Ascending aorta (tissue), 2 donors: Measurements from ENCODE around the gene IL31. TPM values are rescaled to one million over a fixed set of nuclear protein-coding genes. Genes with fewer than 3 reads are reported as not detected.
A peak's percentile ranks its signal among the peaks of the same experiment; 100 is the strongest.

Experiments used
- DNase-seq, 2 donors: peaks; one replicate each; pipeline ENCODE4 v3.0.0-alpha.2; 2019; ENCODE audit warnings: low spot score in 2 of 2
- H3K27ac ChIP-seq, 2 donors: fragments of 200-600 bp; sonication (generic); one replicate each; pipeline ENCODE4 v1.5.1; 2016 to 2017; ENCODE audit warnings: mild to moderate bottlenecking in 1 of 2
- H3K27me3 ChIP-seq: fragments of 200-600 bp; sonication (generic); one replicate; pipeline ENCODE4 v1.5.1; 2017
- H3K36me3 ChIP-seq, 2 donors: fragments of 200-600 bp; sonication (generic); one replicate each; pipeline ENCODE4 v1.5.1; 2016
- H3K4me1 ChIP-seq, 2 donors: fragments of 200-600 bp; sonication (generic); one replicate each; pipeline ENCODE4 v1.5.1; 2016 to 2017; ENCODE audit warnings: mild to moderate bottlenecking in 1 of 2
- H3K4me3 ChIP-seq, 2 donors: fragments of 200-600 bp; sonication (generic); one replicate each; pipeline ENCODE4 v1.5.1; 2016 to 2017; ENCODE audit warnings: mild to moderate bottlenecking in 1 of 2
- H3K9me3 ChIP-seq, 2 donors: fragments of 200-600 bp; sonication (generic); one replicate each; pipeline ENCODE4 v1.5.1; 2016
- intact Hi-C: fragments of 100-400 bp; cut with DNase I; formaldehyde crosslinking; loops from one replicate; pipeline ENCODE4 v1.15.1; 2023
- total RNA-seq: library from RNA; depleted of rRNA; stranded (reverse); fragments of >200 nt; gene quantifications from one replicate; pipeline ENCODE4 v1.1.0, GENCODE V29; 2016
- TF ChIP-seq, protein P1 (sequence below), 3 experiments: fragments of 200-600 bp in 2 of 3; fragments of 450-650 bp in 1 of 3; sonication (generic) in 2 of 3; IDR thresholded peaks; one replicate each; pipeline ENCODE4 v1.5.1; 2016 to 2019; ENCODE audit warnings: antibody characterized with exemption in 3 of 3, mild to moderate bottlenecking in 1 of 3, moderate library complexity in 1 of 3

Gene IL31
- total RNA-seq, 1 donor from 2014 or later, result not detected

DNA sequence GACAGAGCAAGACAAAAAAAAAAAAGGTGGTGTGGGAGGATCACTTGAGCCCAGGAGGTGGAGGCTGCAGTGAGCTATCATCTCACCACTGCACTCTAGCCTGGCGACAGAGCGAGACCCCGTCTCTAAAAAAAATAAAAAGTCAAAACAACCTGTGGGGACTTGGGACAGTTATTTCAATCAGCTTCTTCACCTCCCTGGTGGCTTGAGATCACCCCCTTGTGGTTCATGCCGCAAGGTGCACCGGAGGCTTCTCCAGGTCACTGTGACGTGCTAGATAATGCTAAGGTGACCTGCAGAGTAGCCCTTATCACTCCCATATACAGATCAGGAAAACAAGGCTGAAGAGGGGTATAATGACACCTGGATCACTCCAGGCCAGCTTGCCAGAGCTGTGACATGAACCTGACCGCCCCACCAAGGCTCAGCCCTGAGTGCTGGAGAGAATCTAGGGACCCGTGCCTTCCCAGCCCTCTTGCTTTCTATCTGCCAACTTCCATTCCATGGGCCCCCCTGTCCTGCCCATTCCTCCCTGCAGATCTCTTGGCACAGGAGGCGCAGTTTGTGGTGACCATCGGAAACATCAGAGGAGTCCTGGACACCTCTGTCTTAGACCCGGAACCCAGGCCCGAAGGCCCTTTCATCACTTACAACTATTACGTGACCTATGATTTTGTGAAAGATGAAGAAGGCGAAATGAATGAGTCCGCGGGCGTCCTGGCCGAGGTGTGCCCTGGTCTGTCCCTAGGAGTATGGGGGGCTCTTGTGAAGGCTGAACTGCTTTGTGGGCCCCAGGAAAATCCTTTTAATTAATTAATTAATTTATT is 17.0 kb upstream of the IL31 start:
- H3K9me3 ChIP-seq, result no peaks in the 10 kb centered on the region
- no peak overlapping the region for H3K4me3 ChIP-seq
- H3K4me1 ChIP-seq, result no peaks in the 10 kb centered on the region
- H3K27ac ChIP-seq, result no peak overlapping the region
- no peak for DNase-seq
- H3K27me3 ChIP-seq, result no peaks in the 10 kb centered on the region
- intact Hi-C loops, result no loop called here
- TF ChIP-seq, protein P1, sequence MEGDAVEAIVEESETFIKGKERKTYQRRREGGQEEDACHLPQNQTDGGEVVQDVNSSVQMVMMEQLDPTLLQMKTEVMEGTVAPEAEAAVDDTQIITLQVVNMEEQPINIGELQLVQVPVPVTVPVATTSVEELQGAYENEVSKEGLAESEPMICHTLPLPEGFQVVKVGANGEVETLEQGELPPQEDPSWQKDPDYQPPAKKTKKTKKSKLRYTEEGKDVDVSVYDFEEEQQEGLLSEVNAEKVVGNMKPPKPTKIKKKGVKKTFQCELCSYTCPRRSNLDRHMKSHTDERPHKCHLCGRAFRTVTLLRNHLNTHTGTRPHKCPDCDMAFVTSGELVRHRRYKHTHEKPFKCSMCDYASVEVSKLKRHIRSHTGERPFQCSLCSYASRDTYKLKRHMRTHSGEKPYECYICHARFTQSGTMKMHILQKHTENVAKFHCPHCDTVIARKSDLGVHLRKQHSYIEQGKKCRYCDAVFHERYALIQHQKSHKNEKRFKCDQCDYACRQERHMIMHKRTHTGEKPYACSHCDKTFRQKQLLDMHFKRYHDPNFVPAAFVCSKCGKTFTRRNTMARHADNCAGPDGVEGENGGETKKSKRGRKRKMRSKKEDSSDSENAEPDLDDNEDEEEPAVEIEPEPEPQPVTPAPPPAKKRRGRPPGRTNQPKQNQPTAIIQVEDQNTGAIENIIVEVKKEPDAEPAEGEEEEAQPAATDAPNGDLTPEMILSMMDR (IDR thresholded peaks at IDR 0.05), result peak; percentile 18 to 40 (median 31)
- H3K36me3 ChIP-seq, result no peaks in the 10 kb centered on the region

GRCh38 chr12:122189626-122190475 is 15.8 kb upstream of the IL31 start:
- intact Hi-C loops, result no loop called here
- Histone ChIP-seq H3K9me3 (no peaks in the 10 kb centered on the region), H3K4me3 (no peak overlapping the region), H3K27ac (no peak overlapping the region), H3K4me1 (no peaks in the 10 kb centered on the region), H3K27me3 (no peaks in the 10 kb centered on the region), H3K36me3 (no peaks in the 10 kb centered on the region)
- DNase-seq, result no peak
- TF ChIP-seq, protein P1 (IDR thresholded peaks at IDR 0.05), result no peak

DNA sequence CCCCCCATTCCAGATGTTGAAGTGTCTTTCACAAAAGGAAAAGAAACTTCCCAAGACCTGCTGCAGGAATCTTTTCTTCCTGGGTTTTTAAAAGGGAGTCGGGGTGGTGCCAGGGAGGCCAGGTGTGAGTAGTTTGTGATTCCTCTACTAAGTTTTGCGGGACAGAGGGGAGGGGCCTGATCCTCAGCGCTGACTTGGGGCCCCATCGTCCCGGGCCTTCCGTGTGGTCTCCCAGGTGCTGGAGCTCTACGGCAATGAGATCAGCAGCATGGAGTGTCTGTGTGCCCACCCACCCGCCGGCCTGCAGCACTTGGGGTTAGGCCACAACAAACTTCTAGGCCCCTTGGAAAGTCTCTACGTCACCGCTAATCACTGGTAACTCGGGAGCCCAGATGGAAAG is 13.4 kb upstream of the IL31 start:
- intact Hi-C loops, result no loop called here
- H3K4me1 ChIP-seq, result peaks cover 0 to 2% of the 10 kb centered on the region in 2 donors
- H3K27ac ChIP-seq, result no peak overlapping the region
- H3K27me3 ChIP-seq, result no peaks in the 10 kb centered on the region
- H3K4me3 ChIP-seq, result no peak overlapping the region
- TF ChIP-seq, protein P1 (IDR thresholded peaks at IDR 0.05), result no peak
- no peak for DNase-seq
- no peaks in the 10 kb centered on the region for H3K9me3 ChIP-seq
- H3K36me3 ChIP-seq, result no peaks in the 10 kb centered on the region

- H3K27me3 ChIP-seq, result no peaks in the 10 kb centered on the region
- TF ChIP-seq, protein P1 (IDR thresholded peaks at IDR 0.05), result no peak
- peaks cover 0 to 2% of the 10 kb centered on the region in 2 donors for H3K4me1 ChIP-seq
- intact Hi-C loops, result no loop called here
- H3K9me3 ChIP-seq, result no peaks in the 10 kb centered on the region
- DNase-seq, result no peak
- H3K36me3 ChIP-seq, result no peaks in the 10 kb centered on the region
- no peak overlapping the region for H3K4me3 ChIP-seq
- no peak overlapping the region for H3K27ac ChIP-seq
Measured at GRCh38 chr12:122185494-122186082, 11.6 kb upstream of the IL31 start.

DNA sequence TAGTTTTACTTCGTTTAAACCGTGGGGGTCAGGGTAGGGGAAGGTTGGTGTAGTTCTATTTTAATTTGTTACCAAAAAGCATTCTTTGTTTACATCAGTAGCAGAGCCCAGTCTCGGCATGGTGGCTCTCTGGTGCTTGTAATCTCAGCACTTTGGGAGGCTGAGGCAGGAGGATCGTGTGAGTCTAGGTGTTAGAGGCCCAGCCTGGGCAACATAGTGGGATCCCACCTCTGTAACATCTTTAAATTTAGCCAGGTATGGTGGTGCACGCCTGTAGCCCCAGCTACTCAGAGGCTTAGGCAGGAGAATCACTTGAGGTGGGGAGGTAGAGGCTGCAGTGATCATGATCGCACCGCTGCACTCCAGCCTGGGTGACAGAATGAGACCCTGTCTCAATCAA is 11.1 kb upstream of the IL31 start:
- H3K4me1 ChIP-seq, result peaks cover 0 to 2% of the 10 kb centered on the region in 2 donors
- H3K36me3 ChIP-seq, result no peaks in the 10 kb centered on the region
- no peaks in the 10 kb centered on the region for H3K27me3 ChIP-seq
- no peak for DNase-seq
- TF ChIP-seq, protein P1 (IDR thresholded peaks at IDR 0.05), result no peak
- H3K9me3 ChIP-seq, result no peaks in the 10 kb centered on the region
- no peak overlapping the region for H3K27ac ChIP-seq
- intact Hi-C loops, result no loop called here
- no peak overlapping the region for H3K4me3 ChIP-seq
